Measurements from ENCODE around the gene OSBPL1A. TPM values are rescaled to one million over a fixed set of nuclear protein-coding genes. Genes with fewer than 3 reads are reported as not detected.

OSBPL1A gene
- polyA plus RNA-seq (2013) = 22.4 TPM

GRCh38 chr18:24397694-24398368, at the start of gene OSBPL1A:
TSS of gene OSBPL1A (minus strand) at chr18:24397824. CDS start at chr18:24377533, 20,291 bp downstream.
- Histone ChIP-seq H3K9me3 (ENCODE audit: control extremely low read depth in 1 of 5, control insufficient read depth in 4 of 5, insufficient read depth in 2 of 5, low read depth in 1 of 5, low read length in 4 of 5) (no peaks in the 10 kb centered on the region), H3K4me1 (ENCODE audit: control extremely low read depth in 1 of 4, control insufficient read depth in 4 of 4, insufficient read depth in 4 of 4, low read length in 3 of 4) (peaks cover 19 to 36% (median 28%) of the 10 kb centered on the region in 4 experiments), H3K27me3 (replicated peaks in 2 of 5; ENCODE audit: control insufficient read depth in 4 of 5, insufficient read depth in 5 of 5, low read length in 4 of 5) (no peaks in the 10 kb centered on the region), H3K4me3 (ENCODE audit: control insufficient read depth in 1 of 7, extremely low read depth in 1 of 7, insufficient read depth in 4 of 7, low read depth in 2 of 7, low read length in 6 of 7) (peak within 1 kb of the TSS; percentile 64 to 89 (median 82)), H3K36me3 (ENCODE audit: control insufficient read depth in 4 of 4, insufficient read depth in 4 of 4, low read length in 3 of 4) (no peaks in the 10 kb centered on the region), H3K27ac (ENCODE audit: insufficient read depth in 1 of 2, low read depth in 1 of 2, low read length in 2 of 2, poor library complexity in 1 of 2, severe bottlenecking in 2 of 2) (peak within 1 kb of the TSS in 1 of 2 experiments; percentile 64)
- POLR2A ChIA-PET = interaction anchor here (0.8 kb wide), 1 partner anchor 38 kb away, joined by 4 read pairs; no protein-coding TSS in a partner anchor
- 1% methylated on average over 28 of the region's 55 CpGs for WGBS (ENCODE audit: insufficient coverage)
- DNase-seq = peak; percentile 95 to 98 (median 98)
- CTCF ChIA-PET = interaction anchor here (0.7 to 2.1 kb wide), 5 partner anchors 11 to 38 kb away, joined by 3 to 6 read pairs (median 3); no protein-coding TSS in a partner anchor

DNA sequence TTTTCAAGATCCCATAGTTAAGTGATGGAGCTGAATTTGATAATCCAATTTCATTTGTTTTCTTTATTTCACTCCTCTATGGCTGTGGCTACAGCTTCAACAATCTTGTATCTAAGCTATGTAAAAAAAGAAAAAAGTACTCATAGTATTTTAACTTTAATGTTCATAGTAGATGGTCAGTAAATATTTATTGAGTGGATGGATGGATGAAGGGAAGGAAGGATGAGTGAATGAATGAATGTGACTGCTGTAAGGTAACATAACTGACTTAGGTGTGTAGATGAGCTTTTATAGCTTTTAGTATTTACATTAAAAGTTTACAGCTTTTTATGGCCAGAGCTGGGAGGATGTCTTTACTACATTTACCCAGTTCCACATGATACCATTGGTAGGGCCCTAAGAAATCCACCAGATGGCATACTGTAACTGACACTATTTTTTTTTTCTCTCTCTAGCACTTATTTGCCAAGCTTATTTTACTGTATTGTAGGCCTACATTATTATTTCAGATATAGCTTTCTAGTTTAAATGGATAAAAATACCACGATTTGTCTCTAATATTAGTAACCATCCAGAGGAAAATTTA, 49.4 kb upstream of the OSBPL1A start:
- H3K4me3 ChIP-seq (ENCODE audit: control insufficient read depth in 1 of 7, extremely low read depth in 1 of 7, insufficient read depth in 4 of 7, low read depth in 2 of 7, low read length in 6 of 7) = no peak overlapping the region
- H3K27me3 ChIP-seq (replicated peaks in 2 of 5; ENCODE audit: control insufficient read depth in 4 of 5, insufficient read depth in 5 of 5, low read length in 4 of 5) = no peaks in the 10 kb centered on the region
- peaks cover 15 to 58% (median 33%) of the 10 kb centered on the region in 4 experiments for H3K36me3 ChIP-seq (ENCODE audit: control insufficient read depth in 4 of 4, insufficient read depth in 4 of 4, low read length in 3 of 4)
- WGBS (ENCODE audit: insufficient coverage) = no CpG with 5 or more reads among the region's 1 CpG
- H3K27ac ChIP-seq (ENCODE audit: insufficient read depth in 1 of 2, low read depth in 1 of 2, low read length in 2 of 2, poor library complexity in 1 of 2, severe bottlenecking in 2 of 2) = no peak overlapping the region
- peak in 2 of 3 donors; percentile 39 to 40 for DNase-seq
- CTCF ChIA-PET = interaction anchor here (0.6 to 2.5 kb wide), 14 partner anchors 11 to 1101 kb away, joined by 3 to 21 read pairs (median 4); partner anchors contain the start of genes HRH4 and IMPACT
- H3K9me3 ChIP-seq (ENCODE audit: control extremely low read depth in 1 of 5, control insufficient read depth in 4 of 5, insufficient read depth in 2 of 5, low read depth in 1 of 5, low read length in 4 of 5) = no peaks in the 10 kb centered on the region
- H3K4me1 ChIP-seq (ENCODE audit: control extremely low read depth in 1 of 4, control insufficient read depth in 4 of 4, insufficient read depth in 4 of 4, low read length in 3 of 4) = peaks cover 0 to 14% (median 7%) of the 10 kb centered on the region in 4 experiments
- POLR2A ChIA-PET = interaction anchor here (0.6 to 1.0 kb wide), 2 partner anchors 41 to 1354 kb away, joined by 5 read pairs; no protein-coding TSS in a partner anchor

DNA sequence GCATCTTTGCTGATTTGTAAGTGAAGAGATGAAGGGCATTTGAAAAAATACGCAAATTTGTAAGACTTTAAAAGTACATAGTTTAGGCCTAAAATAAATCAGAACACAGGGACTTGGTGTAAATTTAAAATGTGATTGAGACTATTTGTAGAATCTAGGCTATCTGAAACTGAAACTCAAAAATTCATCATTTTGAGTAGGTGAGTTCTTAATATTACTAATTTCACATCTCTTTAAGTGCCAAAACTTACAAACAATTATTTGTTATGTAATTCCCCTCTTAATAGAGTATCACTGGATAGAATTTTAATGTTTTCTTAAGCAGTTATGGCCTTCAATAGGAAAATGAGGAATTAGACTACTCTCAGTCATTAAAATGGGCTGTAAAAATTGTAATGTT, 48.8 kb upstream of the OSBPL1A start:
- peaks cover 0 to 14% (median 7%) of the 10 kb centered on the region in 4 experiments for H3K4me1 ChIP-seq (ENCODE audit: control extremely low read depth in 1 of 4, control insufficient read depth in 4 of 4, insufficient read depth in 4 of 4, low read length in 3 of 4)
- no CpG with 5 or more reads among the region's 1 CpG for WGBS (ENCODE audit: insufficient coverage)
- ChIA-PET CTCF (interaction anchor here (0.7 to 2.5 kb wide), 11 partner anchors 10 to 1102 kb away, joined by 3 to 21 read pairs (median 4); partner anchors contain the start of gene IMPACT), POLR2A (interaction anchor here (0.6 kb wide), 1 partner anchor 1355 kb away, joined by 5 read pairs; no protein-coding TSS in a partner anchor)
- no peak overlapping the region for H3K27ac ChIP-seq (ENCODE audit: insufficient read depth in 1 of 2, low read depth in 1 of 2, low read length in 2 of 2, poor library complexity in 1 of 2, severe bottlenecking in 2 of 2)
- no peak for DNase-seq
- no peak overlapping the region for H3K4me3 ChIP-seq (ENCODE audit: control insufficient read depth in 1 of 7, extremely low read depth in 1 of 7, insufficient read depth in 4 of 7, low read depth in 2 of 7, low read length in 6 of 7)
- no peaks in the 10 kb centered on the region for H3K9me3 ChIP-seq (ENCODE audit: control extremely low read depth in 1 of 5, control insufficient read depth in 4 of 5, insufficient read depth in 2 of 5, low read depth in 1 of 5, low read length in 4 of 5)
- H3K36me3 ChIP-seq (ENCODE audit: control insufficient read depth in 4 of 4, insufficient read depth in 4 of 4, low read length in 3 of 4) = peaks cover 15 to 58% (median 34%) of the 10 kb centered on the region in 4 experiments
- no peaks in the 10 kb centered on the region for H3K27me3 ChIP-seq (replicated peaks in 2 of 5; ENCODE audit: control insufficient read depth in 4 of 5, insufficient read depth in 5 of 5, low read length in 4 of 5)

DNA sequence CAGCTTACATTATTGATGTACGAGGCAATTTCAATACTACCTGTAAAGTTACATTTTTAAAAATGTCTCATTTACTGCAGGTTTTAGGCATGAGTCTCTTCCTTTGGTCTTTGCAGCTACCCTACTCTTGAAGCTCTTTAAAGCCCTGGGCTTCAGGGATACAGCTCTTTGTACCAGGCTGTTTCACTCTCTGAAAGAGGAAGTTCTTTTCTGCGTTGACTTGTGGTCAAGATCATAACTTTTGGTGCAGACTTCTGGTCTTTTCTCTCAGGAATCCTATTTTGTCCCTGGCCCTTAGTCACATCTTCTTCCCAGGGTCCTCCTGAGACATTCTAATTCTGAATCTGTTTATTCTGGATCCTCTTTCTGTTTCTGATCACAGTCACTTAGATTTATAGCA, 46.2 kb upstream of the OSBPL1A start:
- no peaks in the 10 kb centered on the region for H3K9me3 ChIP-seq (ENCODE audit: control extremely low read depth in 1 of 5, control insufficient read depth in 4 of 5, insufficient read depth in 2 of 5, low read depth in 1 of 5, low read length in 4 of 5)
- peak; percentile 34 to 81 (median 74) for DNase-seq
- peaks cover 2 to 47% (median 27%) of the 10 kb centered on the region in 4 experiments for H3K36me3 ChIP-seq (ENCODE audit: control insufficient read depth in 4 of 4, insufficient read depth in 4 of 4, low read length in 3 of 4)
- H3K4me1 ChIP-seq (ENCODE audit: control extremely low read depth in 1 of 4, control insufficient read depth in 4 of 4, insufficient read depth in 4 of 4, low read length in 3 of 4) = peaks cover 0 to 14% (median 7%) of the 10 kb centered on the region in 4 experiments
- no peak overlapping the region for H3K4me3 ChIP-seq (ENCODE audit: control insufficient read depth in 1 of 7, extremely low read depth in 1 of 7, insufficient read depth in 4 of 7, low read depth in 2 of 7, low read length in 6 of 7)
- 0% methylated on average over 1 of the region's 2 CpGs for WGBS (ENCODE audit: insufficient coverage)
- CTCF ChIA-PET = interaction anchor here (0.7 to 2.6 kb wide), 10 partner anchors 10 to 229 kb away, joined by 3 to 17 read pairs (median 4); no protein-coding TSS in a partner anchor
- no peak overlapping the region for H3K27ac ChIP-seq (ENCODE audit: insufficient read depth in 1 of 2, low read depth in 1 of 2, low read length in 2 of 2, poor library complexity in 1 of 2, severe bottlenecking in 2 of 2)
- no peaks in the 10 kb centered on the region for H3K27me3 ChIP-seq (replicated peaks in 2 of 5; ENCODE audit: control insufficient read depth in 4 of 5, insufficient read depth in 5 of 5, low read length in 4 of 5)
- POLR2A ChIA-PET = no interaction called here

DNA sequence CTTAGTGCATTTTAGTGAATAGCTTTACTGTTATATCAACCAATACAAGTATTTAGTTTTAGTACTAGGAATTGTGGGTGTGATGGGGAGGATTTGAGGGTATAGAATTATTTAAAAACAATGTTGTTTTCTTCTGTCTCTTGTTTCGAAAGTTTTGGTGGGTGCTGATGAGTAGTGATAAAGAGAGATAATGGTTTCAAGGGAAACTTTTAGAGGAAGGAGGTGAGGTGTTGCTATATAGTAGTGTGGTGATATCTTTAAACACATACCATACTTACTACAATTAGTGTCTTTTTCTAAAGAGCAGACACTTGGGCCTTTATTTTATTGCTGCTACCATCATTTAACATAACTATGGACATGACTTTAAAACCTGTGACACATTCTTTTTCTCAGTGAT, 39.3 kb upstream of the OSBPL1A start:
- Histone ChIP-seq H3K36me3 (ENCODE audit: control insufficient read depth in 4 of 4, insufficient read depth in 4 of 4, low read length in 3 of 4) (peaks cover 10 to 48% (median 28%) of the 10 kb centered on the region in 4 experiments), H3K27me3 (replicated peaks in 2 of 5; ENCODE audit: control insufficient read depth in 4 of 5, insufficient read depth in 5 of 5, low read length in 4 of 5) (no peaks in the 10 kb centered on the region), H3K27ac (ENCODE audit: insufficient read depth in 1 of 2, low read depth in 1 of 2, low read length in 2 of 2, poor library complexity in 1 of 2, severe bottlenecking in 2 of 2) (no peak overlapping the region), H3K9me3 (ENCODE audit: control extremely low read depth in 1 of 5, control insufficient read depth in 4 of 5, insufficient read depth in 2 of 5, low read depth in 1 of 5, low read length in 4 of 5) (no peaks in the 10 kb centered on the region), H3K4me3 (ENCODE audit: control insufficient read depth in 1 of 7, extremely low read depth in 1 of 7, insufficient read depth in 4 of 7, low read depth in 2 of 7, low read length in 6 of 7) (no peak overlapping the region), H3K4me1 (ENCODE audit: control extremely low read depth in 1 of 4, control insufficient read depth in 4 of 4, insufficient read depth in 4 of 4, low read length in 3 of 4) (peaks cover 0 to 3% (median 0%) of the 10 kb centered on the region in 4 experiments)
- ChIA-PET CTCF (interaction anchor here (0.9 to 1.4 kb wide), 3 partner anchors 10 to 23 kb away, joined by 3 to 5 read pairs (median 3); partner anchors contain the start of gene IMPACT), POLR2A (no interaction called here)
- no CpG with 5 or more reads among the region's 1 CpG for WGBS (ENCODE audit: insufficient coverage)
- DNase-seq = no peak

GRCh38 chr18:24432618-24433017, 35.0 kb upstream of the OSBPL1A start:
- WGBS (ENCODE audit: insufficient coverage) = 100% methylated on average over 2 of the region's 3 CpGs
- ChIA-PET CTCF (interaction anchor here (0.8 to 2.8 kb wide), 5 partner anchors 15 to 84 kb away, joined by 3 to 12 read pairs (median 5); no protein-coding TSS in a partner anchor), POLR2A (interaction anchor here (0.7 kb wide), 1 partner anchor 391 kb away, joined by 5 read pairs; no protein-coding TSS in a partner anchor)
- H3K36me3 ChIP-seq (ENCODE audit: control insufficient read depth in 4 of 4, insufficient read depth in 4 of 4, low read length in 3 of 4) = peaks cover 6 to 30% (median 19%) of the 10 kb centered on the region in 4 experiments
- peak in 2 of 3 donors; percentile 29 to 35 for DNase-seq
- peaks cover 0 to 6% (median under 1%) of the 10 kb centered on the region in 4 experiments for H3K4me1 ChIP-seq (ENCODE audit: control extremely low read depth in 1 of 4, control insufficient read depth in 4 of 4, insufficient read depth in 4 of 4, low read length in 3 of 4)
- H3K27ac ChIP-seq (ENCODE audit: insufficient read depth in 1 of 2, low read depth in 1 of 2, low read length in 2 of 2, poor library complexity in 1 of 2, severe bottlenecking in 2 of 2) = no peak overlapping the region
- H3K9me3 ChIP-seq (ENCODE audit: control extremely low read depth in 1 of 5, control insufficient read depth in 4 of 5, insufficient read depth in 2 of 5, low read depth in 1 of 5, low read length in 4 of 5) = no peaks in the 10 kb centered on the region
- H3K27me3 ChIP-seq (replicated peaks in 2 of 5; ENCODE audit: control insufficient read depth in 4 of 5, insufficient read depth in 5 of 5, low read length in 4 of 5) = no peaks in the 10 kb centered on the region
- no peak overlapping the region for H3K4me3 ChIP-seq (ENCODE audit: control insufficient read depth in 1 of 7, extremely low read depth in 1 of 7, insufficient read depth in 4 of 7, low read depth in 2 of 7, low read length in 6 of 7)
